ENCODE data around the gene EEPD1. TPM values are rescaled to one million over a fixed set of nuclear protein-coding genes. Genes with fewer than 3 reads are reported as not detected.

Gene EEPD1
- total RNA-seq, 1 experiment from 2014 or later = 48.0 TPM

- Histone ChIP-seq H3K36me3 (ENCODE audit: control insufficient read depth, insufficient read depth, low read length) (no peaks in the 10 kb centered on the region), H3K9me3 (ENCODE audit: control insufficient read depth, insufficient read depth, low read depth, low read length) (no peaks in the 10 kb centered on the region), H3K4me3 (ENCODE audit: low read depth in 2 of 2, low read length in 2 of 2) (no peak overlapping the region), H3K4me1 (ENCODE audit: control insufficient read depth, insufficient read depth, low read length) (peaks cover 53% of the 10 kb centered on the region), H3K27ac (ENCODE audit: low read length) (peak overlapping the region; percentile 71), H3K27me3 (ENCODE audit: control insufficient read depth, insufficient read depth, low read length) (no peaks in the 10 kb centered on the region)
- in situ Hi-C loops (cut with HindIII; ENCODE audit: low pct_unique_long_range_greater_than_20kb, low sequenced_read_pairs) = no loop called here
- intact Hi-C loops (cut with micrococcal nuclease; ENCODE audit: unreplicated experiment) = no loop called here
- ATAC-seq (peak; percentile 24), DNase-seq (ENCODE audit: low read depth, low spot score) (no peak)
- ChIA-PET POLR2A (interaction anchor here (0.7 to 1.4 kb wide), 2 partner anchors 42 to 118 kb away, joined by 3 to 6 read pairs; no protein-coding TSS in a partner anchor), CTCF (interaction anchor here (0.7 to 0.8 kb wide), 2 partner anchors 8 to 19 kb away, joined by 3 to 5 read pairs; no protein-coding TSS in a partner anchor)
- TF ChIP-seq POLR2AphosphoS5 (IDR thresholded peaks at IDR 0.05; ENCODE audit: low read depth, low read length) = no peak
- no peak for TF ChIP-seq CTCF (IDR thresholded peaks at IDR 0.05)
- TF ChIP-seq TCF7L2 (IDR thresholded peaks at IDR 0.05; ENCODE audit: low read depth, low read length) = no peak
- no peak for TF ChIP-seq SIN3A (IDR thresholded peaks at IDR 0.05; ENCODE audit: borderline replicate concordance, insufficient read depth, low read depth, low read length)
- TF ChIP-seq, protein P1, sequence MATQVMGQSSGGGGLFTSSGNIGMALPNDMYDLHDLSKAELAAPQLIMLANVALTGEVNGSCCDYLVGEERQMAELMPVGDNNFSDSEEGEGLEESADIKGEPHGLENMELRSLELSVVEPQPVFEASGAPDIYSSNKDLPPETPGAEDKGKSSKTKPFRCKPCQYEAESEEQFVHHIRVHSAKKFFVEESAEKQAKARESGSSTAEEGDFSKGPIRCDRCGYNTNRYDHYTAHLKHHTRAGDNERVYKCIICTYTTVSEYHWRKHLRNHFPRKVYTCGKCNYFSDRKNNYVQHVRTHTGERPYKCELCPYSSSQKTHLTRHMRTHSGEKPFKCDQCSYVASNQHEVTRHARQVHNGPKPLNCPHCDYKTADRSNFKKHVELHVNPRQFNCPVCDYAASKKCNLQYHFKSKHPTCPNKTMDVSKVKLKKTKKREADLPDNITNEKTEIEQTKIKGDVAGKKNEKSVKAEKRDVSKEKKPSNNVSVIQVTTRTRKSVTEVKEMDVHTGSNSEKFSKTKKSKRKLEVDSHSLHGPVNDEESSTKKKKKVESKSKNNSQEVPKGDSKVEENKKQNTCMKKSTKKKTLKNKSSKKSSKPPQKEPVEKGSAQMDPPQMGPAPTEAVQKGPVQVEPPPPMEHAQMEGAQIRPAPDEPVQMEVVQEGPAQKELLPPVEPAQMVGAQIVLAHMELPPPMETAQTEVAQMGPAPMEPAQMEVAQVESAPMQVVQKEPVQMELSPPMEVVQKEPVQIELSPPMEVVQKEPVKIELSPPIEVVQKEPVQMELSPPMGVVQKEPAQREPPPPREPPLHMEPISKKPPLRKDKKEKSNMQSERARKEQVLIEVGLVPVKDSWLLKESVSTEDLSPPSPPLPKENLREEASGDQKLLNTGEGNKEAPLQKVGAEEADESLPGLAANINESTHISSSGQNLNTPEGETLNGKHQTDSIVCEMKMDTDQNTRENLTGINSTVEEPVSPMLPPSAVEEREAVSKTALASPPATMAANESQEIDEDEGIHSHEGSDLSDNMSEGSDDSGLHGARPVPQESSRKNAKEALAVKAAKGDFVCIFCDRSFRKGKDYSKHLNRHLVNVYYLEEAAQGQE (IDR thresholded peaks at IDR 0.05; ENCODE audit: insufficient read depth in 1 of 2, low read depth in 2 of 2, low read length in 1 of 2) = no peak
- no TSS peak for BruUV-seq (replicated peaks)
These were observed 119.7 kb downstream of the EEPD1 start for GRCh38 chr7:36272567-36273269.

- no peaks in the 10 kb centered on the region for H3K36me3 ChIP-seq (ENCODE audit: control insufficient read depth, insufficient read depth, low read length)
- H3K27me3 ChIP-seq (ENCODE audit: control insufficient read depth, insufficient read depth, low read length) = no peaks in the 10 kb centered on the region
- TF ChIP-seq, protein P1 (IDR thresholded peaks at IDR 0.05; ENCODE audit: insufficient read depth in 1 of 2, low read depth in 2 of 2, low read length in 1 of 2) = no peak
- no peak for TF ChIP-seq CTCF (IDR thresholded peaks at IDR 0.05)
- no peak for TF ChIP-seq TCF7L2 (IDR thresholded peaks at IDR 0.05; ENCODE audit: low read depth, low read length)
- no peak for TF ChIP-seq POLR2AphosphoS5 (IDR thresholded peaks at IDR 0.05; ENCODE audit: low read depth, low read length)
- no peak for TF ChIP-seq SIN3A (IDR thresholded peaks at IDR 0.05; ENCODE audit: borderline replicate concordance, insufficient read depth, low read depth, low read length)
- BruUV-seq (replicated peaks) = no TSS peak
- ChIA-PET POLR2A (interaction anchor here (1.4 kb wide), 1 partner anchor 120 kb away, joined by 3 read pairs; no protein-coding TSS in a partner anchor), CTCF (interaction anchor here (0.8 kb wide), 1 partner anchor 18 kb away, joined by 5 read pairs; no protein-coding TSS in a partner anchor)
- H3K9me3 ChIP-seq (ENCODE audit: control insufficient read depth, insufficient read depth, low read depth, low read length) = no peaks in the 10 kb centered on the region
- in situ Hi-C loops (cut with HindIII; ENCODE audit: low pct_unique_long_range_greater_than_20kb, low sequenced_read_pairs) (no loop called here), intact Hi-C loops (cut with micrococcal nuclease; ENCODE audit: unreplicated experiment) (no loop called here)
- H3K4me3 ChIP-seq (ENCODE audit: low read depth in 2 of 2, low read length in 2 of 2) = no peak overlapping the region
- peaks cover 65% of the 10 kb centered on the region for H3K4me1 ChIP-seq (ENCODE audit: control insufficient read depth, insufficient read depth, low read length)
- peak overlapping the region; percentile 71 for H3K27ac ChIP-seq (ENCODE audit: low read length)
- DNase-seq (ENCODE audit: low read depth, low spot score) = no peak
- ATAC-seq = no peak; the same call in 1 of the 2 replicates
These were observed 120.8 kb downstream of the EEPD1 start for GRCh38 chr7:36273836-36274235.

Measured in Panc1 (cell line).